Lower leg skin (tissue), 3 donors: ENCODE results near the gene EYA3.

Experiments used
- CTCF ChIP-seq, 3 donors: fragments of 450-650 bp; IDR thresholded peaks; one replicate each; pipeline ENCODE4 v1.5.1; 2016; ENCODE audit warnings: antibody characterized with exemption in 3 of 3, mild to moderate bottlenecking in 3 of 3, moderate library complexity in 2 of 3
- POLR2A ChIP-seq, 2 donors: fragments of 450-650 bp; IDR thresholded peaks; one replicate each; pipeline ENCODE4 v1.6.1; 2016 to 2017; ENCODE audit warnings: antibody characterized with exemption in 2 of 2, mild to moderate bottlenecking in 1 of 2, moderate library complexity in 1 of 2

- TF ChIP-seq CTCF (IDR thresholded peaks at IDR 0.05) = no peak
- no peak for TF ChIP-seq POLR2A (IDR thresholded peaks at IDR 0.05)
Observed at GRCh38 chr1:27928216-27928954, 160.0 kb downstream of the EYA3 start.
